Activated T-cell treated with anti-CD3 and anti-CD28 coated beads for 24 hours (primary cell): ENCODE measurements around the gene KRTAP23-1.

Source experiments
- DNase-seq: peaks from one replicate; pipeline ENCODE4 v3.0.0-alpha.2; 2020; ENCODE audit warnings: low read depth

KRTAP23-1 gene

GRCh38 chr21:30306884-30307283 lies 41.5 kb downstream of the KRTAP23-1 start:
- DNase-seq: no peak

GRCh38 chr21:30305136-30305535 lies 43.3 kb downstream of the KRTAP23-1 start:
- DNase-seq: no peak
